NCI-H2107 treated with DMSO at 0.1 percent for 48 hours (cell line): ENCODE results near the gene EBF3.

ENCODE experiments used
- DNase-seq: peaks from one replicate; lab custom pipeline; 2025; ENCODE audit not compliant: unreplicated experiment; lab: John Stamatoyannopoulos, UW

EBF3 gene

GRCh38 chr10:129959544-129960480 is 4.3 kb downstream of the EBF3 start:
- no peak for DNase-seq

GRCh38 chr10:129958629-129959543 is 5.2 kb downstream of the EBF3 start:
- DNase-seq = no peak

GRCh38 chr10:129958148-129958628 is 5.9 kb downstream of the EBF3 start:
- no peak for DNase-seq

- DNase-seq = no peak
Measured at GRCh38 chr10:129956876-129957673, 7.0 kb downstream of the EBF3 start.

- DNase-seq = no peak
Measured at GRCh38 chr10:129956286-129956670, 7.8 kb downstream of the EBF3 start.

- no peak for DNase-seq
Measured at GRCh38 chr10:129955601-129956285, 8.3 kb downstream of the EBF3 start.

GRCh38 chr10:129954492-129955315 is 9.4 kb downstream of the EBF3 start:
- no peak for DNase-seq

- DNase-seq = no peak
Measured at GRCh38 chr10:129953119-129954051, 10.7 kb downstream of the EBF3 start.

GRCh38 chr10:129952378-129953118 is 11.5 kb downstream of the EBF3 start:
- DNase-seq = no peak

- no peak for DNase-seq
Measured at GRCh38 chr10:129951970-129952265, 12.2 kb downstream of the EBF3 start.

GRCh38 chr10:129951101-129951969 is 12.7 kb downstream of the EBF3 start:
- no peak for DNase-seq

GRCh38 chr10:129950676-129951075 is 13.4 kb downstream of the EBF3 start:
- no peak for DNase-seq

- DNase-seq = no peak
Measured at GRCh38 chr10:129949891-129950291, 14.2 kb downstream of the EBF3 start.

- DNase-seq = no peak
Measured at GRCh38 chr10:129949411-129949810, 14.7 kb downstream of the EBF3 start.

- DNase-seq = no peak
Measured at GRCh38 chr10:129946859-129947258, 17.2 kb downstream of the EBF3 start.

- DNase-seq = no peak
Measured at GRCh38 chr10:129945941-129946760, 17.9 kb downstream of the EBF3 start.
